Esophagus squamous epithelium (tissue), 4 donors: ENCODE measurements around the gene BZW1.

ENCODE experiments used
- POLR2A ChIP-seq, 4 donors: fragments of 450-650 bp; IDR thresholded peaks; one replicate each; pipeline ENCODE4 v1.6.1; 2017; ENCODE audit warnings: antibody characterized with exemption in 4 of 4, mild to moderate bottlenecking in 4 of 4, moderate library complexity in 3 of 4
- TF ChIP-seq, protein P1 (sequence below), 6 experiments: fragments of 450-650 bp in 4 of 6; fragments of 200-600 bp in 2 of 6; sonication (generic) in 2 of 6; IDR thresholded peaks; one replicate each; pipeline ENCODE4 v1.5.1; 2016 to 2019; ENCODE audit warnings: antibody characterized with exemption in 6 of 6, mild to moderate bottlenecking in 4 of 6, moderate library complexity in 4 of 6

DNA sequence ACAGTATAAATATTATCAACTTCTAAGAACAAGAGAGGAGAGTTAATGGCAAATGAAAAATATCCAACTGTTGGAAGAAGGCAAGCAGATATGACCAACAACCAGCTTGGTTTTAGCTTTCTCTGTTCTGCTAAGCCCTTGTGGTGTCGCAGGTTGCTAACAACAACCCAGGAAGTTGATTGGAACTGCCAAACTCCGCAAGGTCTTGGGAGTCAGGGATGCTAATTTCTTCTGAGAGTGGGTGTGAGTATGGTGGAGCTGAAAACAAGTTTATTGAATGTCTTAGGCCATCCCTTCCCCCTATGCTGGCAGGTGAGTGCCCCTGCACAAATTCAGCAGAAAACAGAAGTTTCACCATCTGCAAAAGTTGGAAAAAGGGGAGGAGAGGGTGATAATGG, 17.5 kb downstream of the BZW1 start:
- TF ChIP-seq, protein P1, sequence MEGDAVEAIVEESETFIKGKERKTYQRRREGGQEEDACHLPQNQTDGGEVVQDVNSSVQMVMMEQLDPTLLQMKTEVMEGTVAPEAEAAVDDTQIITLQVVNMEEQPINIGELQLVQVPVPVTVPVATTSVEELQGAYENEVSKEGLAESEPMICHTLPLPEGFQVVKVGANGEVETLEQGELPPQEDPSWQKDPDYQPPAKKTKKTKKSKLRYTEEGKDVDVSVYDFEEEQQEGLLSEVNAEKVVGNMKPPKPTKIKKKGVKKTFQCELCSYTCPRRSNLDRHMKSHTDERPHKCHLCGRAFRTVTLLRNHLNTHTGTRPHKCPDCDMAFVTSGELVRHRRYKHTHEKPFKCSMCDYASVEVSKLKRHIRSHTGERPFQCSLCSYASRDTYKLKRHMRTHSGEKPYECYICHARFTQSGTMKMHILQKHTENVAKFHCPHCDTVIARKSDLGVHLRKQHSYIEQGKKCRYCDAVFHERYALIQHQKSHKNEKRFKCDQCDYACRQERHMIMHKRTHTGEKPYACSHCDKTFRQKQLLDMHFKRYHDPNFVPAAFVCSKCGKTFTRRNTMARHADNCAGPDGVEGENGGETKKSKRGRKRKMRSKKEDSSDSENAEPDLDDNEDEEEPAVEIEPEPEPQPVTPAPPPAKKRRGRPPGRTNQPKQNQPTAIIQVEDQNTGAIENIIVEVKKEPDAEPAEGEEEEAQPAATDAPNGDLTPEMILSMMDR (IDR thresholded peaks at IDR 0.05): no peak
- no peak for TF ChIP-seq POLR2A (IDR thresholded peaks at IDR 0.05)
